Epithelial cell of proximal tubule (primary cell): ENCODE data around the gene TNRC18. TPM values are rescaled to one million over a fixed set of nuclear protein-coding genes. Genes with fewer than 3 reads are reported as not detected.

Experiments used
- DNase-seq: peaks from one replicate; pipeline ENCODE4 v3.0.0-alpha.2; 2011; ENCODE audit warnings: low read depth
- H3K4me3 ChIP-seq: 2 replicates; pipeline ENCODE4 v1.5.1; 2011; ENCODE audit warnings: low read depth, mild to moderate bottlenecking, low read length
- total RNA-seq: library from RNA; depleted of rRNA; stranded (reverse); fragments of >200 nt; gene quantifications from 2 replicates; pipeline ENCODE4 v1.2.3, GENCODE V29; 2015
- TF ChIP-seq, protein P1 (sequence below): conservative IDR thresholded peaks from 2 replicates; pipeline ENCODE4 v1.5.1; 2012; ENCODE audit warnings: low read depth, mild to moderate bottlenecking, low read length

Gene TNRC18
- total RNA-seq, 1 donor from 2014 or later: 34.3 TPM

DNA sequence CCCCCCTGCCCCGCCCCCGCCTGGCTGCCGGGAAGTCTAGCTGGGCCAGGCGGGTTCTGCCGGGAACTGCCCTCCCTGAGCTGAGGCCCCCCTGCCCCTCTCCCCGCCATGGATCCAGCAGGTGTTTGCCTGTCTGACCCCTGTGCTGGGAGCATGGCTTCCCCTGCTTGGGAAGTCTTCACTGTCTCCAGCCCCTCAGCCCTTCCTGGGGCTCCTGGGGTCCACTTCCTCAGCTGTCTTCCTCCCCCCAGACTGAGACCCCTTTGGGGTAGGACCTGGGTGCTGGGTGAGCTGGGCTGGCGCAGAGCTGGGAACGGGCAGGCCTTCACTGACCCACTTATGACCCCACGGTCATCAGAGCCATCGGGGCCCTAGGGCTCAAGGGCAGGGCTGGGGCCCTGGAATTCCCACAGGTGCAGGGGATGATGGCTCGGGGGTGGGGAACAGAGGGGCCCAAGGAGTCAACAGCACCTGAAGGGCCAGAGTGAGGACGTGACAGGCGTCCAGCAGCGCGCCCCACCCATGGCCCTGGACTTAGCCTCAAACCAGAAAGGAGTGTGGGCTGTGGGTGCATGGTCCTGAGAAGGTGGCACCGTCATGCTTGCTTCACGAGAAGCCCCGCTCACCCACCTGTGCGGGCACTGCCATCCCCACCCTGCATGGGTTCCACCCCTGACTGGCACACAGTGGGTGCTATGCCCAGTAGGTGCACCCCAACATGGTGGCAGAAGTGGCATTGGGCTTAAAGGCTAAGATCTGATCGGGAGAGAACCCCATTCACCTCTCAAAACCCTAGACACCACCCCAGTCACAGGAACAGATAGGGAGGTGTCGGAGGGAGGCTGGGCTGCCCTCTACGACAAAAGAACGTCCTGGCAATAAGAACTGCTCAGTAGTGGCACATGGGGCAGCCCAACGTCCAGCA, 16.2 kb upstream of the TNRC18 start:
- DNase-seq: no peak
- TF ChIP-seq, protein P1, sequence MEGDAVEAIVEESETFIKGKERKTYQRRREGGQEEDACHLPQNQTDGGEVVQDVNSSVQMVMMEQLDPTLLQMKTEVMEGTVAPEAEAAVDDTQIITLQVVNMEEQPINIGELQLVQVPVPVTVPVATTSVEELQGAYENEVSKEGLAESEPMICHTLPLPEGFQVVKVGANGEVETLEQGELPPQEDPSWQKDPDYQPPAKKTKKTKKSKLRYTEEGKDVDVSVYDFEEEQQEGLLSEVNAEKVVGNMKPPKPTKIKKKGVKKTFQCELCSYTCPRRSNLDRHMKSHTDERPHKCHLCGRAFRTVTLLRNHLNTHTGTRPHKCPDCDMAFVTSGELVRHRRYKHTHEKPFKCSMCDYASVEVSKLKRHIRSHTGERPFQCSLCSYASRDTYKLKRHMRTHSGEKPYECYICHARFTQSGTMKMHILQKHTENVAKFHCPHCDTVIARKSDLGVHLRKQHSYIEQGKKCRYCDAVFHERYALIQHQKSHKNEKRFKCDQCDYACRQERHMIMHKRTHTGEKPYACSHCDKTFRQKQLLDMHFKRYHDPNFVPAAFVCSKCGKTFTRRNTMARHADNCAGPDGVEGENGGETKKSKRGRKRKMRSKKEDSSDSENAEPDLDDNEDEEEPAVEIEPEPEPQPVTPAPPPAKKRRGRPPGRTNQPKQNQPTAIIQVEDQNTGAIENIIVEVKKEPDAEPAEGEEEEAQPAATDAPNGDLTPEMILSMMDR: no peak
- H3K4me3 ChIP-seq: no peak overlapping the region

DNA sequence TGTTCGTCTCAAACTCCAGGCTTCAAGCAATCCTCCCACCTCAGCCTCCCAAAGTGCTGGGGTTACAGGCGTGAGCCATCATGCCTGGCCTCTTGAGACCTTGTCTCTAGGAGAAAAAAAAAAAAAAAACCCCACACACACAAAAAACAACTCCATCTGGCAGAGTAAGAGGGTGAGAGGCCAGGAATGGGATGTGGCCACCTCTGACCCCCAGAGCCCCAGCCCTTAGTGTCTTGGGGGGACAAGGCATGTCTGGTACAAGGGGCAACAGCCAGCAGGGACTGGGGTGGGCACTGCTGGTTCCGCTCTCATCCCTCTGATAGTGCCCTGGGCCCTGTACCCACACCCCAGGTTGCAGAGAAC, 15.6 kb upstream of the TNRC18 start:
- DNase-seq: no peak
- TF ChIP-seq, protein P1: no peak
- no peak overlapping the region for H3K4me3 ChIP-seq

DNA sequence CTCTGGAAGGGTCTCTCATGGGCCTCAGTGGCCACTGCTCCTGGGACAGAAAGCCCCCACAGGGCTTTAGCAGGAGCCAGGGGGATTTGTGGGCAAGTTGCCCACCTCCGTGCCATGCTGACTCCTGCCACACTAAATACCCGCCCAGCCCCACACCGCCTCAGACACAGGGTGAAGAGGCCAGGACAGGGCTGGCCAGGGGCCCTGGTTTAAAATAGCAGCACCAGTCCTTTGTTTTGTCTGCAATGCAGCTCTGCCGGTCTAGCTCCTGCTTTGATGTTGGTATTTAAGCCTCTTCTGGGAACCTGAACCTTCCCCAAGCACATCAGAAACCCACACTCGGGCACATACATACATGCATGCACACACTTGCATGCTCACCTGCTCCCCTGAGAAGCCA, 14.4 kb upstream of the TNRC18 start:
- DNase-seq: no peak

DNA sequence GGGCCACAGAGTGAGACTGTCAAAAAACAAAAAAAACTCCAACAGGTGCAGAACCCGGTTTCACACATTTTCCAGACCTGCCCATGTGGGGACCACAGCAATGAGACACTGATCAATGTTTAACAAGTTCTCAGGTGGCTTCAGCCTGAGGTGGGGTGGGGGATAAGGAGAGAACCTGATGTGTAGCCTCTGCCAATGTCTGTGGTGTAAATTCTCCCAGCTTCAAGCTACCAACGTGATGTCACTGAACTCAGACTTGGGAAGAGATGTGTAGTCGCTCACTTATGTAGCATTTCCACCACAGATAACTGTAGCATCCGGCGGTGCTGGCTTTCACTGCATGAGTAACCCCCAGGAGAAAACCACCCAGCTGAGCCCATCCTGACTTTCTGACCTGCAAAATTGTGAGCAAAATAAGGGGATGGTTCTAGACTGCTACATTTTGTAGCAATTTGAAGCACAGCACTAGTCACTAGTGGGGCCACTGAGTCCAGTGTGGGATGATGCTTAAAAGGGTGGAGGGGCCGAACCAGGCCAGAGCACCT, 13.8 kb upstream of the TNRC18 start:
- H3K4me3 ChIP-seq: no peak overlapping the region
- DNase-seq: no peak
- TF ChIP-seq, protein P1: no peak

More for the DNA sequence above, 14.4 kb upstream of the TNRC18 start:
- TF ChIP-seq, protein P1: no peak
- no peak overlapping the region for H3K4me3 ChIP-seq

DNA sequence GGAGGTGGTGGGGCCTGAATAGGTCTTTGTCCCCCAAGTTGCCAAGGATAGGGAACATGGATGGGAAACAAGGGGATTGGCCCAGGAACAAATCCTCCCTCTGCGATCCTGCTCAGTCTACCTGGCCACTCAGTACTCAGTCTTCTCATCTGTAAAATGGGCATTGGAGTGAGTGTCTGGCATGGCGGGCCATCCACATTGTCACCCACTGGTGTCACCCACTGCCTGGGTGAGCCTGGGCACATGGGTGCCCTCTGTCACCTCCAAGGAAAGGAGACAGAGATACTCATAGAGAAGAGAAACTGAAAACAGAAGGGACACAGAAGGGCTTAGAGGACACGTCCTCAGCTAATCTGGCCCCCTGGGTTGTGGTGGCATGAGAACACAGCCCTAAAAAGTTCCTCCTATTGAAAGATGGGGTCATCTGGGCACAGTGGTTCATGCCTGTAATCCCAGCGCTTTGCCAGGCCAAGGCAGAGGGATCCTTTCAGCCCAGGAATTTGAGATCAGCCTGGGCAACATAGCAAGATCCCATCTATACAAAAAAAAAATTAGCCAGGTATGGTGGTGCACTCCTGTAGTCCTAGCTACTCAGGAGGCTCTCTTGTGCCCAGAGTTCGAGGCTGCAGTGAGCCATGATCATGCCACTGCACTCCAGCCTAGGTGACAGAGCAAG, 12.5 kb upstream of the TNRC18 start:
- H3K4me3 ChIP-seq: no peak overlapping the region
- TF ChIP-seq, protein P1: no peak
- no peak for DNase-seq

DNA sequence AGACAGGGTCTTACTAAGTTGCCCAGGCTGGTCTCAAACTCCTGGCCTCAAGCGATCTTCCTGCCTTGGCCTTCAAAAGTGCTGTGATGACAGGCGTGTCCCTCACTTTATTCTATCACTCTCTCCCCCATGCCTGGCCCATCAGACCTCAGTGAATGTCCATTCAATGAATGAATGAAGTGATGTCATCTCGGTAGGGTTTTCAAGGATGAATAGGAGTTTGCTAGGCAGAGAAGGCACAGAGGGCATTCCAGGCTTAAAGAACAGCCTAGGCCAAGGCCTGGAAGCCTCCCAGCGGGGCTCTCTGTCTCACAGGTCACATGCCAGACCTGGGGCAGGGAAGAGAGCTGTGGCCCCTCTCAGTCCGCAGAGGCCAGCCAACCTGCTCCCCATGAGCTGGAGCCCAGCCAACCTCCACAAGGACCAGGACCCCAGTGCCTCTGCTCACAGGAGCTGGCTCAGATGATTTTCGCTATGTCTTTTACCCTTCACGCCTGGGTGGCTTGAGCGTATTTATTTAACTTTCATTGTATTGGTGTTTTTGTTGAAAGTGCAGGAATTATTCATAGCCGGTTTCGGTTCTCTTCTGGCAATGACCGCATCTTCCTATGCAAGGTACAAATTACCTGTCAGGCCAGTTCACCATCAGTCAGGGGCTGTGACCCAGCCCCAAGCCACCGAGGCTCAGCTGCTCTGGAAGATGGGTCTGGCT, 11.8 kb upstream of the TNRC18 start:
- H3K4me3 ChIP-seq: no peak overlapping the region
- no peak for DNase-seq
- TF ChIP-seq, protein P1: no peak
